Neural cell (in vitro differentiated cells): ENCODE data around the gene FAM117A. TPM values are rescaled to one million over a fixed set of nuclear protein-coding genes. Genes with fewer than 3 reads are reported as not detected.

ENCODE experiments used
- H2AFZ ChIP-seq: fragments of 200-600, 300-800 bp; sonication (generic), shearing (Covaris generic); 2 replicates; pipeline ENCODE4 v1.6.0; 2014; ENCODE audit warnings: low read depth, mild to moderate bottlenecking, antibody characterized with exemption, low read length, moderate library complexity
- H3F3A ChIP-seq: fragments of 200-600 bp; shearing (Covaris generic); 2 replicates; pipeline ENCODE4 v1.6.1; 2016; ENCODE audit warnings: mild to moderate bottlenecking, moderate library complexity, mixed read lengths, antibody characterized with exemption, low read length; ENCODE audit not compliant: insufficient read depth, poor library complexity, severe bottlenecking
- H3K27ac ChIP-seq: fragments of 200-600, 300-800 bp; sonication (generic), shearing (Covaris generic); 2 replicates; pipeline ENCODE4 v1.5.1; 2014; ENCODE audit warnings: mild to moderate bottlenecking, low read length, moderate library complexity
- H3K27me3 ChIP-seq: fragments of 300-800, 200-600 bp; sonication (generic), shearing (Covaris generic); 2 replicates; pipeline ENCODE4 v1.6.0; 2014; ENCODE audit warnings: mild to moderate bottlenecking, low read depth, low read length, moderate library complexity; ENCODE audit not compliant: insufficient read depth
- H3K36me3 ChIP-seq: fragments of 300-800, 200-600 bp; sonication (generic), shearing (Covaris generic); 2 replicates; pipeline ENCODE4 v1.5.1; 2014; ENCODE audit warnings: mild to moderate bottlenecking, antibody characterized with exemption, low read length, moderate library complexity; ENCODE audit not compliant: insufficient read depth
- H3K4me2 ChIP-seq: fragments of 300-800, 200-600 bp; sonication (generic), shearing (Covaris generic); 2 replicates; pipeline ENCODE4 v1.6.0; 2014; ENCODE audit warnings: mild to moderate bottlenecking, low read length
- H3K4me3 ChIP-seq: fragments of 300-800, 200-600 bp; sonication (generic), shearing (Covaris generic); 2 replicates; pipeline ENCODE4 v1.5.1; 2014; ENCODE audit warnings: mild to moderate bottlenecking, low read length, moderate library complexity
- H3K79me2 ChIP-seq: fragments of 200-600 bp; shearing (Covaris generic); replicated peaks from 2 replicates; pipeline ENCODE4 v1.6.0; 2014; ENCODE audit warnings: mild to moderate bottlenecking, low read length, moderate library complexity; ENCODE audit not compliant: insufficient read depth
- H3K9ac ChIP-seq: fragments of 300-800, 200-600 bp; sonication (generic), shearing (Covaris generic); 2 replicates; pipeline ENCODE4 v1.6.1; 2016; ENCODE audit warnings: mild to moderate bottlenecking, low read length, mixed read lengths
- H3K9me2 ChIP-seq: fragments of 200-600 bp; shearing (Covaris generic); 2 replicates; pipeline ENCODE4 v1.6.1; 2016; ENCODE audit warnings: mild to moderate bottlenecking, low read length, mixed read lengths; ENCODE audit not compliant: insufficient read depth
- H3K9me3 ChIP-seq: fragments of 200-600, 300-800 bp; sonication (generic), shearing (Covaris generic); 2 replicates; pipeline ENCODE4 v1.6.1; 2016; ENCODE audit warnings: mild to moderate bottlenecking, mixed run types, low read length, moderate library complexity, mixed read lengths
- H4K20me1 ChIP-seq: fragments of 200-600 bp; shearing (Covaris generic); 2 replicates; pipeline ENCODE4 v1.6.1; 2016; ENCODE audit warnings: mild to moderate bottlenecking, mixed run types; ENCODE audit not compliant: insufficient read depth
- CTCF ChIP-seq: fragments of 450-650 bp; IDR thresholded peaks from 2 replicates; pipeline ENCODE4 v1.5.1; 2014; ENCODE audit warnings: antibody characterized with exemption, mild to moderate bottlenecking, moderate library complexity; ENCODE audit not compliant: poor library complexity, severe bottlenecking
- EP300 ChIP-seq: fragments of 450-650 bp; conservative IDR thresholded peaks from 2 replicates; pipeline ENCODE4 v1.6.1; 2014; ENCODE audit warnings: antibody characterized with exemption, mild to moderate bottlenecking, moderate library complexity; ENCODE audit not compliant: poor library complexity, severe bottlenecking
- EZH2 ChIP-seq: fragments of 200-600, 300-800 bp; shearing (Covaris generic), sonication (generic); IDR thresholded peaks from 2 replicates; pipeline ENCODE4 v1.6.1; 2014; ENCODE audit warnings: antibody characterized with exemption, low read length, borderline replicate concordance, mild to moderate bottlenecking; ENCODE audit not compliant: insufficient read depth, poor library complexity, severe bottlenecking
- MXI1 ChIP-seq: fragments of 450-650 bp; conservative IDR thresholded peaks from 2 replicates; pipeline ENCODE4 v1.6.1; 2014; ENCODE audit warnings: antibody characterized with exemption, mild to moderate bottlenecking; ENCODE audit not compliant: poor library complexity, severe bottlenecking
- POLR2AphosphoS5 ChIP-seq: IDR thresholded peaks from 2 replicates; pipeline ENCODE4 v1.6.1; 2012
- RAD21 ChIP-seq: fragments of 450-650 bp; conservative IDR thresholded peaks from 2 replicates; pipeline ENCODE4 v1.6.1; 2014; ENCODE audit warnings: antibody characterized with exemption, mild to moderate bottlenecking, moderate library complexity
- SMC3 ChIP-seq: fragments of 450-650 bp; conservative IDR thresholded peaks from 2 replicates; pipeline ENCODE4 v1.6.1; 2014; ENCODE audit warnings: antibody characterized with exemption, mild to moderate bottlenecking, moderate library complexity; ENCODE audit not compliant: poor library complexity
- TAF1 ChIP-seq: IDR thresholded peaks from 2 replicates; pipeline ENCODE4 v1.6.1; 2012; ENCODE audit warnings: low read depth
- polyA plus RNA-seq: library from polyadenylated mRNA; depleted of rRNA; stranded (reverse); fragments of >200 nt; gene quantifications from 2 replicates; pipeline ENCODE4 v1.2.3, GENCODE V29; 2014
- TF ChIP-seq, protein P1 (sequence below): IDR thresholded peaks from 2 replicates; pipeline ENCODE4 v1.6.1; 2012; ENCODE audit warnings: borderline replicate concordance

The FAM117A gene
- polyA plus RNA-seq, 1 donor from 2014 or later = 3.7 TPM

DNA sequence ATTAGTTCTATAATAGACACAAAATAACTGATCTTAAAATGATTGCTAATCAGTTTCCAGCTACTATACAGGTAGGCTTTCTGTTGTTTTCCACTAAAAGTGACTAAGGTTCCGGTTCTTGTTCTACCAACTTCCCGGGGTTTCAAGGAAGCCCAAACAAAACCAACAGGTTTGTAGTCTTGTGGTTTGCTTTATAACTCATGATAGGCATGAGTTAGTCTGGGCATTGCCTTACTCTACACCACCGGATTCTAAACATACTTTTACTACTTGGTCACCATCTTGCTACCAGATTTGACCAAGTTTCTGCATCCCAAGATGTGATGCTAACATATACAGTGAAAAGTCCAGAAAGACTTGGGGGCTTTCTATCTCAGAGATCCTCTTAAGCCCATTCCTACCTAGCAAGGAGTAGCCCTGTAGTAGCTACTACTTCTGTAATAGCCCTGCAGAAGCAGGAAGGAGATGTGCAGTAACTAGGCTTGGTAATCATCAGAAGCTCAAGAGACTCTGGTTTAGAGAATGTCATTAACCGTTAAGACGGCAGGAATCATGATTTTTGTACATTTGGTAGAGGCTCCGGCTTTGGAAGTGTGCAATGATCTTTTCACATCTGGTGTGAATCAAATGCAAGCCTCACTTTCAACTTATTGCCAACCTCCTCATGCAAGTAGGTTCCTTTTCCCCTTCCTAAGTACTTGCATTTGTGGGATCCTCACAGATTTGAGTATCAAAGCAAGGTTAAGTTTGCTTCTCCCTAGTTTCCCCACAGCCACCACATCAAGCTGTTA lies 1.6 kb downstream of the FAM117A start:
- TF ChIP-seq MXI1 (no peak), POLR2AphosphoS5 (no peak), EZH2 (no peak)
- TF ChIP-seq, protein P1, sequence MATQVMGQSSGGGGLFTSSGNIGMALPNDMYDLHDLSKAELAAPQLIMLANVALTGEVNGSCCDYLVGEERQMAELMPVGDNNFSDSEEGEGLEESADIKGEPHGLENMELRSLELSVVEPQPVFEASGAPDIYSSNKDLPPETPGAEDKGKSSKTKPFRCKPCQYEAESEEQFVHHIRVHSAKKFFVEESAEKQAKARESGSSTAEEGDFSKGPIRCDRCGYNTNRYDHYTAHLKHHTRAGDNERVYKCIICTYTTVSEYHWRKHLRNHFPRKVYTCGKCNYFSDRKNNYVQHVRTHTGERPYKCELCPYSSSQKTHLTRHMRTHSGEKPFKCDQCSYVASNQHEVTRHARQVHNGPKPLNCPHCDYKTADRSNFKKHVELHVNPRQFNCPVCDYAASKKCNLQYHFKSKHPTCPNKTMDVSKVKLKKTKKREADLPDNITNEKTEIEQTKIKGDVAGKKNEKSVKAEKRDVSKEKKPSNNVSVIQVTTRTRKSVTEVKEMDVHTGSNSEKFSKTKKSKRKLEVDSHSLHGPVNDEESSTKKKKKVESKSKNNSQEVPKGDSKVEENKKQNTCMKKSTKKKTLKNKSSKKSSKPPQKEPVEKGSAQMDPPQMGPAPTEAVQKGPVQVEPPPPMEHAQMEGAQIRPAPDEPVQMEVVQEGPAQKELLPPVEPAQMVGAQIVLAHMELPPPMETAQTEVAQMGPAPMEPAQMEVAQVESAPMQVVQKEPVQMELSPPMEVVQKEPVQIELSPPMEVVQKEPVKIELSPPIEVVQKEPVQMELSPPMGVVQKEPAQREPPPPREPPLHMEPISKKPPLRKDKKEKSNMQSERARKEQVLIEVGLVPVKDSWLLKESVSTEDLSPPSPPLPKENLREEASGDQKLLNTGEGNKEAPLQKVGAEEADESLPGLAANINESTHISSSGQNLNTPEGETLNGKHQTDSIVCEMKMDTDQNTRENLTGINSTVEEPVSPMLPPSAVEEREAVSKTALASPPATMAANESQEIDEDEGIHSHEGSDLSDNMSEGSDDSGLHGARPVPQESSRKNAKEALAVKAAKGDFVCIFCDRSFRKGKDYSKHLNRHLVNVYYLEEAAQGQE = no peak
- Histone ChIP-seq H3K9me2 (no peaks in the 10 kb centered on the region), H4K20me1 (no peaks in the 10 kb centered on the region), H3K4me2 (peak overlapping the region; percentile 59), H2AFZ (no peak overlapping the region), H3K27me3 (peaks cover 8% of the 10 kb centered on the region), H3K27ac (no peak overlapping the region), H3K9ac (no peak overlapping the region), H3K79me2 (peaks cover 3% of the 10 kb centered on the region), H3K4me3 (peak overlapping the region; percentile 84), H3K36me3 (no peaks in the 10 kb centered on the region), H3F3A (no peaks in the 10 kb centered on the region), H3K9me3 (no peaks in the 10 kb centered on the region)

GRCh38 chr17:49760932-49761558 lies 2.9 kb downstream of the FAM117A start:
- H3K27me3 ChIP-seq = no peaks in the 10 kb centered on the region
- no peaks in the 10 kb centered on the region for H3K9me2 ChIP-seq
- no peak overlapping the region for H3K9ac ChIP-seq
- H3F3A ChIP-seq = no peaks in the 10 kb centered on the region
- peak overlapping the region; percentile 17 for H3K4me3 ChIP-seq
- H3K79me2 ChIP-seq = peaks cover 3% of the 10 kb centered on the region
- no peak overlapping the region for H3K4me2 ChIP-seq
- TF ChIP-seq POLR2AphosphoS5 = no peak
- no peak for TF ChIP-seq TAF1
- TF ChIP-seq EZH2 = no peak
- TF ChIP-seq MXI1 = no peak
- no peak for TF ChIP-seq EP300
- TF ChIP-seq, protein P1 = no peak
- no peak for TF ChIP-seq RAD21
- no peak for TF ChIP-seq CTCF
- TF ChIP-seq SMC3 = no peak
- H3K36me3 ChIP-seq = no peaks in the 10 kb centered on the region
- H2AFZ ChIP-seq = no peak overlapping the region
- H3K27ac ChIP-seq = no peak overlapping the region
- H3K9me3 ChIP-seq = no peaks in the 10 kb centered on the region
- no peaks in the 10 kb centered on the region for H4K20me1 ChIP-seq
